Measurements from ENCODE around the gene PAFAH1B1.
"Not testable (repeated sequence)": the region's sequence is repeated elsewhere in the genome, so short reads cannot be mapped to it uniquely, and the experiment has no call there.

PAFAH1B1 gene

DNA sequence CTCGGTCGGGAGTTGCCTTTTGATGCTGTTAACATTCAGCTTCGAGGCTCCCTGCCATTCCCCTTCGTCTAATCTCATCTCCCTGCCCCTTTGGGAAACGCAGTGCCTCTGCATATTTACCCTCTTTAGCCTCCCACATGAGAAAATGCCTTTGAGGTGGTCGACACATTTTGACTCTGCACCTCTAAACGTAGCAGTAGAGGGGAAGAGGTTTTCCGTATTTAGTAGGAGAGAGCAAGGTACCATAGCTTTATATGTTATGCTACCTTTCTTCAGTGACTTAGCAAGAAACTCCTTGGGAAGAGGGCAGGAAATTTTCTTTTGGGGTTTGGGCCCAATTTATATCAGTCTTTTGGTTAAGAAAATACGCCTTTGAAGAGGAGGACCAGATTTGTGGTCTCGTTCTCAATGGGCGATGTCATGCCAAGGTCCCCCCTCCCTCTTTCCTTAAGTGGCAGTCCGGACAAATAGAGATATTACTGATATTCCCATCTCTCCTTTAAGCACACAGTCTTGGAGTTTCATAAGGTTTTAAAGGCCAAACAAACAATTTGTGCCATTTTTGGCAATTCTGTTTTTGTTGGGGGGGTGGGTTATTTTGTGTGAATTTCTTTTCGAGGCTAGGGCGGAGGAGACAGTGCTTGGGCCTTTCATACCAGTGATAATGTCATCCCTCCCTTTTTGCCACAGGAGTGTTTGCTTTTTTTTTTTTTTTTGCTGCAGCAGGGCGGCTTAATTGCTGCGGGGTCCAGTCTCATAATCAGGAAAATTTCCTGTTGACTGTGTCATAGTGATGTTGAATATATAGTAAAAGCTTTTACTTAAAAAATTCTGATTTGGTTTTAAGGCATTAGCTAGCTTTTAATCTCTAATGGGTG, 1.5 kb downstream of the PAFAH1B1 start:
- no peak for DNase-seq

DNA sequence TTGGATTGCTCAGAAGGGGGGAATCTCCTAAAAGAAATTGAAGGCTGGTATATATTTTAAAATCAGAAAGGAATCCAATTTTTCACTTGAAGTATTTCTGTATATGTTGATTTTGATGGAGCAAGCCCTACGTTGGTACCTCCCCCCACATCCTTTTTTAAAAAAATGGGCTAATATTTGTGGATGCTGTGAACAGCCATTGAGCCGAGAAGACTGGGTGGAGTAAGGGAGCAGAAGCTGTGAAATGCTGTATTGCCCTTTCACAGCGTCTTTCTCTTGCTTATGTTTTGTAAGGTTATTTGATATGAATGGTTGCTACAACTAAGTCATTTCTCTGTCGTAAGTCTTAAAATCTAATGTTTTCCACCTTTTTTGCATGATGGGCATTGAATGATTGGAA, 2.3 kb downstream of the PAFAH1B1 start:
- DNase-seq = no peak

DNA sequence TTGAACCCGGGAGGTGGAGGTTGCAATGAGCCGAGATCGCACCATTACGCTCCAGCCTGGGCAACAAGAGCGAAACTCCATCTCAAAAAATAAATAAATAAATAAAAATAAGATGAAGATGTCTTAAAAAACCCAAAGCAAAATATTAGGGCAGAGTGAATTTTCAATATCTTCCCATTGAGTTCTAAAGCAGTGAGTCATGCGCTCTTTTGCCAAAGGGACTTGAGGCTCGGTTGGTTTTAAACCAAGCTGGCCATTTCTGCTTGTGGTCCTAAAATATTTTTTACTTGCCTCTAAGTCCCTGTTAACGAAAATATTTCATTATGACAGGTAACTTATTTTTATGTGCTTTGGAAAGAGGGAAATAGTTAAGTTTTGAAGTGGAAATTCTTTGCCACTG, 4.7 kb downstream of the PAFAH1B1 start:
- no peak for DNase-seq

DNA sequence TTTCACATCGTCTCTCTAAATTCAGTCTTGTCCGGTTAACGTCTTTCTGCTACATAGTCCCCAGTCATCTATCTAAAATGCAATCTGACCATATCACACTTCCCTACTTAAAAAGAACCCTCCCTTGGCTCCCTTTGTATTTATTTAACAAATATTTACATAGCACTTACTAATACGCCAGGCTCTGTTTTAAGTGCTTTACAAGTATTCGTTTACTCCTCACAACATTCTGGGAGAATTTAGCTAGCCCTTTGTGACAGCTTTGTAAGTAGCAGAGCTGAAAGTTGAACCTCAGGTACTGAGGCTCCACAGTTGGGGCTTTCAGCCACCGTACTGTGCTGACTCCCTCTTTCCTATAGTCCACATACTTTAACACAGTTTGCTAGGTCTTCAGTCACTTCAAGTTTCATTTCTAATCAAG, 9.2 kb downstream of the PAFAH1B1 start:
- no peak for DNase-seq

DNA sequence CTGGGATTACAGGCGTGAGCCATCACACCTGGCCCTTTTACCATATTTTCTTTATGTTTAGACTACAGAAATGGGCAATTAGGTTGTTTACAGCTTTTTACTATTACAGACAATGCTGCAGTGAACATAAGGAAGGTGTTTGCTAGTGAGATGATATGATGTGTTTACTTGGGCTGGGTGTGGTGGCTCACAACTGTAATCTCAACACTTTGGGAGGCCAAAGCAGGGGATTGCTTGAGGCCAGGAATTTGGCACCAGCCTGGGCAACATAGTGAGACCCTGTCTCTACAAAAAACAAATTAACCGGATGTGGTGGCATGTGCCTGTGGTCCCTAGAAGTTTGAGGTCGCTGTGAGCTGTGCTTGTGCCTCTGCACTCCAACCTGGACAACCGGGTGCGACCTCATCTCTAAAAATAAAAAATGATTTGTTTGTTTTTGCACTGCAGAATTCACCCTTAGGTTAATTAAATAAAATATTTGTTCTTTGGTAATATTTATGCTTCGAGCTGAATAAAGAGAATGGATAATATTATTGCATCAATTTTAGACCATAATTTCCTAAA, 15.0 kb downstream of the PAFAH1B1 start:
- no peak for DNase-seq

DNA sequence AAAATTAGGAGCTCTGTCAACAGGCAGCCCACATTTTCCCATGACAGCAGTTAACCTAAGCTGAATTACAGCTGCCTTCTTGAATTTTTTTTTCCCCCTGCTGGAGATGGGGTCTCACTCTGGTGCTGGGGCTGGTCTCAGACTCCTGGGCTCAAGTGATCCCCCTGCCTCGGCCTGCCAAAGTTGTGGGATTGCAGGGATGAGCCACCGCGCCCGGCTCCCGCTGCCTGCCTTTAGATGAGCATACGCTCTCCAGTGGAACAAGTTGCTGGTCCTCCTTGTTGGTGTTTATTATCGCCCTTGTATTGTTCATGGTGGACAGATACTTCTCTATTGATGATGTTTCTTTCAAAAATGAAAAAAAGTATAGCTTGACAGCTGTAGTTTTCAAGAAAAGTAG, 15.6 kb downstream of the PAFAH1B1 start:
- DNase-seq = no peak

DNA sequence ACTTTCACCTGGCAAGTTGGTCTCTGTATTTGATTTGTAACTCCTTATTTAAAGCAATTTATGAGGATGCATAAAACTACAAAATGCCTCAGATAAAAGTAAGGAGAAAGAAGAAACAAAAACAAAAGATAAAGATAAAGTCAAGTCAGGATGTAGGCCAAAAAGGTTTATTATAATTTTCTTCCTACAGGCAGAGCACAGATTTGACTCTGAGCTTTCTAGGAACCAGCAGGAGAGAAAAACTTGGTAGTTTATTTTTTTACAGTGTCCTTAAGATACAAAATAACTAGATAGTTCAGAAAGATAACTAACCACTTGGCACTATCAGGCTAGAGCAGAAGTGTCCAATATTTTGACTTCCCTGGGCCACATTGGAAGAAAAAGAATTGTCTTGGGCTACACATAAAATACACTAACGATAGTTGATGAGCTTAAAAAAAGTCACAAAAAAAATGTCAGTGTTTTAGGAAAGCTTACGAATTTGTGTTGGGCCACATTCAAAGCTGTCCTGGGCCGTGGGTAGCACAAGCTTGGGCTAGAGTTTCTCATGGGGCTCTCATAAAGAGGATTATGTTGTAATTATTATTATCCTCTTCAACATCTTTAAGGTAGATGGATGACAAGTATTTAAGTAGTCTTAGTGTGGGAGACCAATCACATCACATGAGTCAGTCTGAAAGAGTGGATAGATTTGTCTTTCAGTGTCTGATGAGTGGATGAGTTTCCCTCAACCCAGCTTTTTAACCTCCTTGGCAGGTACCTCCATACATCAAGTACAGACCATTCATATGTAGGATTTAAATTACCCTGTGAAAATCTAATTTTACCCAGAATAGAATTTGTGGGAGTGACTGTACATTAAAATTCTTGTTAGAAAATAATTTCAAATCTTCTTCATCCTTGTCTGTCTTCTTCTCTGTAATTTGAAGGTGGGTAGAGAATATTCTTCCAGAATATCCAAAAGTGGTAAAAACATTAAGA, 17.0 kb downstream of the PAFAH1B1 start:
- DNase-seq = no peak

DNA sequence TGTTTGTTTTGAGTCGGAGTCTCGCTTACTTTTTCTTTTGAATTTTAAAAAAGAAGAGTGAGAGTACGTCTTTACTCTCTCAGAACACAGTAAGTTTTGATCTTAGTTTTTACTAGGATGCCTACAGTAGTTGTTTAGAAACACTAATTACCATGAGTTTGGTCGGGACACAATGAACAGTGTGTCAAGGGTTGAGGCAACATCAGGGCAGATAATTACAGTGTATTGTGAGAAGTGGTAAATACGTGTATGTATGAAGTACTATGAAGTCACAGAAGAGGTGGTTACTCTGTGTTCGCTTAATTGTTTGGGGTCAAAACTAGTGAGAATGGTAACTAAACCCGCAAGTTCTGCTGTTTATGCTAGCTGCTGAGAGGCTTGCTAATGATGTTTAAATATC, 18.2 kb downstream of the PAFAH1B1 start:
- peak; percentile 34 for DNase-seq

DNA sequence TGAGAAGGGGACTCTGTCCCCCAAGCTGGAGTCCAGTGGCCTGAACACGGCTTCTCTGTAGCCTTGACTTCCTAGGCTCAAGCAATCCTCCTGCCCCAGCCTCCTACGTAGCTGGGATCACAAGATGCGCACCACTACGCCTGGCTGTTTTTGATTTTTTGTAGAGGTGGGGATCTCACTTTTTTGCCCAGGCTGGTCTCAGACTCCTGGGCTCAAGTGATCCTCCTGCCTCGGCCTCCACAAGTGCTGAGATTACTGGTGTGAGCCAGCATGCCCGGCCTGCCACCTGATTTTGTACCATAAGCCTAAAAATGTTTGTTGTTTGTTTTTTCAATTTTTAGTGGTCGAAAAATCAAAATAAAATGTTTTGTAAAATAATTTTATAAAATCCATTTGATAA, 19.2 kb downstream of the PAFAH1B1 start:
- no peak for DNase-seq

DNA sequence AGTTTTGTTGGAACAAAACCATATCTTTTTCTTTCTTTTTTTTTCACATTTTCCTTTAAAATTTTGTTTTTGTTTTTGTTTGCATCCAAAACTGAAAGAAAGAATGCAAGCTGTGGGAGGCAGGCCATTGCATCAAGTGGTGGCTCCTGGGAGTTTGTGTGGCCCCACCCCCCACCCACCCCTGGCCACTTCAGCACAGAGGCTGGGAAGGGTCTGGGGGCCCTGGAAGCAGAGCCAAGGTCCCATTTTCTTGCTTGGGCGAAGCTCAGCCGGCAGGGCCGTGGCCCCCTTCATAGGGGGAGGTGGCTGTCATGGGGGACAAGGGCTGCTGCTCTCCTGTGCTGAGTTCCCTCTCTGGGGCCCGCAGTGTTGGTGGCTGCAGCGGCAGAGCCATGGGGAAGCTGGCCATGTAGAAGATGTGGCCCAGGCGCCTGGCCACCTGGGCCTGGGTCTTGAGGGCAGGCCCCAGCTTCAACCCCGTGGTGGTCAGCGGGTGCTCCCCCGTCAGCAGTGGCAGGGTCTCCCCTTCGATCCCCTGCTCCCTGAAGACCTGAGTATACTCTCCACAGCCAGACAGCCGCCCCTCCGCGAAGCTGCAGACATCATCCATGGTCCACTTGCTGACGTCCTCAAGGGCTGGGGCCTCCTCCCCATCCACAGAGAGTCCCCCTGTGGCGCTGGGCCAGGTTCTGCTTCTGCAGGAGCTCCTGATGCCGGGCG, 19.8 kb downstream of the PAFAH1B1 start:
- no peak for DNase-seq

DNA sequence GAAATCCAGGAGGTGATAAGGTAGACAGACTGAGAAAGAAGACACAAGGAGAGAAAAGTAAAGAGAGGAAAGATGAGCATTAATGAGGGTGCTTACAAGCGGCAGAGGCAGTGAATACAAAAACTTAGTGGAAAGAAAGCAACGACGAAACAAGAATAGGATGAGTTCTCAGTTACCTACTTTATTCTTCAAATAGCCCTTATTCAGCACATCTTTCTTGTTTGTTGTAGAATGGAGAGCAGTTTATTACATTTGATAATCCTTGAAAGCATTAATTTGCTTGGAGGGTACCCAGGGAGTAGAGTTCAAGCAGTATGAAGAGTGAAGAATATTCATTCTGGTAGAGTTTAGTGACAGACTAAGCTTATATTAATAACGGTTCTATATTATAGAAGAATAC, 22.4 kb downstream of the PAFAH1B1 start:
- DNase-seq = no peak

DNA sequence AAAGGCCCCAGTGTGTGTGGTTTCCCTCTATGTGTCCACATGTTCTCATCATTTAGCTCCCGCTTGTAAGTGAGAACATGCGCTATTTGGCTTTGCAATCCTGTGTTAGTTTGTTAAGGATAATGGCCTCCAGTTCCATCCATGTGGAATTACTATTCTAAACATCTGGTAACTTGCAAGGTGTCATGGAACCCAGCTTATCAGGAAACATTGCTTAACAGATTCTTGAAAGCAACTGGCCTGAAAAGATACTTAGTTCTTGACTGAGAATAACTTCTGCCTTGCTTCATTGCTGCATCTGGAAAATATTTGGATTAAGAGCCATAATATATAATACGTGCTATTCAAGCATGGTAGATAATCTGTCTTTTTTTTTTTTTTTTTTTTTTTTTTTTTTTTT, 27.8 kb downstream of the PAFAH1B1 start:
- no peak for DNase-seq

DNA sequence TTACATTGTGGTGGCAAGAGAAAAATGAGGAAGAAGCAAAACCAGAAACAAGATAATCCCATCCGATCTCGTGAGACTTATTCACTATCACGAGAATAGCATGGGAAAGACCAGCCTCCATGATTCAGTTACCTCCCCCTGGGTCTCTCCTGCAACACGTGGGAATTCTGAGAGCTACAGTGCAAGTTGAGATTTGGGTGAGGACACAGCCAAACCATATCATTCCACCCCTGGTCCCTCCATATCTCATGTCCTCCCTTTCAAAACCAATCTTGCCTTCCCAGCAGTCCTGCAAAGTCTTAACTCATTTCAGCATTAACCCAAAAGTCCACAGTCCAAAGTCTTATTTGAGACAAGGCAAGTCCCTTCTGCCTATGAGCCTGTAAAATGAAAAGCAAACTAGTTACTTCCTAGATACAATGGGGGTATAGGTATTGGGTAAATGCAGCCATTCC, 28.5 kb downstream of the PAFAH1B1 start:
- DNase-seq = not testable (repeated sequence)

DNA sequence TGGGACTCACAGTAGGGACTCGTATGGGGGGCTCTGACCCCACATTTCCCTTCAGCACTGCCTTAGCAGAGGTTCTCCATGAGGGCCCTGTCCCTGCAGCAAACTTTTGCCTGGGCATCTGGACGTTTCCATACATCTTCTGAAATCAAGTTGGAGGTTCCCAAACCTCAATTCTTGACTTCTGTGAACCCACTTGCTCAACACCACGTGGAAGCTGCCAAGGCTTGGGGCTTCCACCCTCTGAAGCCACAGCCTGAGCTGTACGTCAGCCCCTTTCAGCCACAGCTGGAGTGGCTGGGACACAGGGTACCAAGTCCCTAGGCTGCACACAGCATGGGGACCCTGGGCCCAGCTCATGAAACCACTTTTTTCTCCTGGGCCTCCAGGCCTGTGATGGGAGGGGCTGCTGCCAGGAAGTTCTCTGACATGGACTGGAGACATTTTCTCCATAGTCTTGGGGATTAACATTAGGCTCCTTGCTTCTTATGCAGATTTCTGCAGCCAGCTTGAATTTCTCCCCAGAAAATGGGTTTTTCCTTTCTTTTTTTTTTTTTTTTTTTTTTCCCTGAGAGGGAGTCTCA, 29.4 kb downstream of the PAFAH1B1 start:
- not testable (repeated sequence) for DNase-seq

DNA sequence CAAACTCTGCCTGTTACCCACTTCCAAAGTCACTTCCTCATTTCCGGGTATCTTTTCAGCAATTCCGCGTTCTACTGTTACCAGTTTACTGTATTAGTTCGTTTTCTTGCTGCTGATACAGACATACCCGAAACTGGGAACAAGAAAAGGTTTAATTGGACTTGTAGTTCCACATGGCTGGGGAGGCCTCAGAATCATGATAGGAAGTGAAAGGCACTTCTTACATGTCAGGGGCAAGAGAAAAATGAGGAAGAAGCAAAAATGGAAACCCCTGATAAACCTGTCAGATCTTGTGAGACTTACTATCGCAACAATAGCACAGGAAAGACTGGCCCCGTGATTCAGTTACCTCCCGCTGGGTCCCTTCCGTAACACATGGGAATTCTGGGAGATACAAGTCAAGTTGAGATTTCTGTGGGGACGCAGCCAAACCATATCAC, 30.9 kb downstream of the PAFAH1B1 start:
- DNase-seq = no peak

DNA sequence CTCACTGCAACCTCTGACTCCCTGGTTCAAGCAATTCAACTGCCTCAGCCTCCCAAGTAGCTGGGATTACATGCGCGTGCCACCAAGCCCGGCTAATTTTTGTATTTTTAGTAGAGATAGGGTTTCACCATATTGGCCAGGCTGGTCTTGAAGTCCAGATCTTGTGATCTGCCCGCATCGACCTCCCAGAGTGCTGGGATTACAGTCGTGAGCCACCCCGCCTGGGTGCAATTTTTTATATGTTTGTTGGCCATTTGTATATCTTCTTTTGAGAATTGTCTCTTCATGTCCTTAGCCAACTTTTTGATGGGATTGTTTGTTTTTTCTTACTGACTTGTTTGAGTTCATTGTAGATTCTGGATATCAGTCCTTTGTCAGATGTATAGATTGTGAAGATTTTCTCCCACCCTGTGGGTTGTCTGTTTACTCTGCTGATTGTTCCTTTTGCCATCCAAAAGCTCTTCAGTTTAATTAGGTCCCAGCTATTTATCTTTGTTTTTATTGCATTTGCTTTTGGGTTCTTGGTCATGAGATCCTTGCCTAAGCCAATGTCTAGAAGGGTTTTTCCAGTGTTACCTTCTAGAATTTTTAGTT, 33.3 kb downstream of the PAFAH1B1 start:
- DNase-seq = not testable (repeated sequence)

DNA sequence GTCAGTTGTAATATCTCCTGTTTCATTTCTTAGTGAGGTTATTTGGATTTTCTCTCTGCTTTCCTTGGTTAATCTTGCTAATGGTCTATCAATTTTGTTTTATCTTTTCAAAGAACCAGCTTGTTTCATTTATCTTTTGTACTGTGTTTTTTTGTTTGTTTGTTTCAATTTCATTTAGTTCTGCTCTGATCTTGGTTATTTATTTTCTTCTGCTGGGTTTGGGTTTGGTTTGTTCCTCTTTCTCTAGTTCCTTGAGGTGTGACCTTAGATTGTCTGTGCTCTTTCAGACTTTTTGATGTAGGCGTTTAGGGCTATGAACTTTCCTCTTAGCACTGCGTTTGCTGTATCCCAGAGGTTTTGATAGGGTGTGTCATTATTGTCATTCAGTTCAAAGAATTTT, 35.5 kb downstream of the PAFAH1B1 start:
- DNase-seq = not testable (repeated sequence)

DNA sequence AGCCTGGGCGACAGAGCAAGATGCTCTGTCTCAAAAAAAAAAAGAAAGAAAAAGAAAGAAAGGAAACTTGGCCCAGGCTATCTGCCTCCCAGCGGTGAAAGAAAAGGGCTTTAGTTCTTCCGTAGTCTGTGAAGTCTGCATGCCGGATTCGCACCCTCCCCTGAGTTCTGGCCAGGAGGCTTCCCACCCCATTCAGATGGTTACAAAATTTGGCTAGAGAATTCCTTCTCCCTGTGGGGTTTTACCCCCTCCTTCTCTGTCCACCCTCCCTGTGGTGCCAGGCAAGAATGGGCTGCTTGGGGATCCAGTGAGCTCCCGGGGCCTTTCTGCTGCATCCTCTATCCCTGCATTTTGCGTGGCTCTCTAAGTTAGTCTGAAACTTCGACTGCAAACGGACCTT, 37.8 kb downstream of the PAFAH1B1 start:
- DNase-seq = no peak

DNA sequence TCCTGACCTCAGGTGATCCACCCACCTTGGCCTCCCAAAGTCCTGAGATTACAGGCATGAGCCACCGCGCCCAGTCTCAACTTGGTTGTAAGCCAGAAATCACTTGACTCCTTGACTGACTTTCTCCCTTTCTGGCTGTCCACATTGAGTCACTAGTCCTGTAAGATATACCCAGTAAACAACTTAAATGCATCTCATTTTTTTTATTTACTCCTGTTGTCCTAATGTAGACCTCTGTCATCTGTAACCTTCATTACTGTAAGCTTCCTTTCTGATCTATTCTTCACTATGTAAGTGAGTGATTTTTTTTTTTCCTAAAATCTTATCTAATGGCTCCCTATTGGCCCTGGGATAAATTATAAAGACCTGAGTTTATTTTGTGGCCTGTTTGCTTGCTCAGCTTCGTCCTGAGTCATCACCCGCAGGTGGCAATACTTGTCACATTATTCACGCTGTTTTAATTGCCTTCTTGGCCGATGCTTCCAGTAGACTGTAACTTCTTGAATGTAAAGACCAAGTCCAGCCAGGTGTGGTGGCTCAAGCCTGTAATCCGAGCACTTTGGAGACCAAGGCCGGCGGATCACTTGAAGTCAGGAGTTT, 41.0 kb downstream of the PAFAH1B1 start:
- no peak for DNase-seq

DNA sequence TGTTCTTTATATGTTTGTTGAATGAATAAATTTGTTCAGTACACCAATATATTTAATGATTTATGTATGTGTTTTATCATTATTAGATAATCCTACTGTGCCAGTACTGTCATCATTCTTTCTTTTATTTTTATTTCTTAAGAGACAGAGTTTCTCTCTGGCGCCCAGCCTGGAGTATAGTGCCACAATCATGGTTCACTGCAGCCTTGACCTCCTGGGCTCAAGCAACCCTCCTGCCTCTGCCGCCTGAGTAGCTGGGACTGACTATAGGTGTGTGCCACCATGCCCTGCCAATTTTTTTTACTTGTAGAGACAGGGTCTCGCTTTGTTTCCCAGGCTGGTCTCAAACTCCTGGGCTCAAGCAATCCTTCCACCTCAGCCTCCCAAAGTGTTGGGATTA, 41.8 kb downstream of the PAFAH1B1 start:
- no peak for DNase-seq

DNA sequence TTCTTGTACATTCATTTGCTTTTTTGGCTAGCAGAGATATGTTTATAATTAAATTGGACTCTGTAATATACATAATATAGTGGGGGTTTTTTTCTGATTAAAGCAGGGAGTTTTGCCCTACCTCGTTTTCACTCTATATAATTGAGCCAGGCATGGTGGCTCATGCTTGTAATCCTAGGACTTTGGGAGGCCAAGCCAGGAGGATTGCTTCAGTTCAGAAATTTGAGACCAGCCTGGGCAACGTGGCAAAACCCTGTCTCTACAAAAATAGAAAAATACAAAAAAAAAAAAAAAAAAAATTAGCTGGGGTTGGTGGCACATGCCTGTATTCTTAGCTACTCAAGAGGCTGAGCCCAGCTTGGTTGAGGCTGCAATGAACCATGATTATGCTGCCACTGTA, 42.2 kb downstream of the PAFAH1B1 start:
- DNase-seq = no peak

Data from NCI-H2227 treated with DMSO at 0.1 percent for 48 hours (cell line).